SK-N-SH (cell line): ENCODE results near the gene C16orf96. TPM values are rescaled to one million over a fixed set of nuclear protein-coding genes. Genes with fewer than 3 reads are reported as not detected.

Source experiments
- CTCF ChIA-PET: fragments of 300-600, 350-600 bp; formaldehyde crosslinking; extraction: SDS; loops from one replicate; lab custom pipeline; 2021; lab: Yijun Ruan, JAX
- POLR2A ChIA-PET: fragments of 350-600 bp; sonication (Branson Sonifier 250); formaldehyde crosslinking; extraction: SDS; loops from one replicate; lab custom pipeline; 2020; ENCODE audit warnings: antibody characterized with exemption, inconsistent platforms; lab: Yijun Ruan, JAX
- DNase-seq: peaks from one replicate; pipeline ENCODE4 v3.0.0; 2012
- H2AFZ ChIP-seq: fragments of 200-600 bp; sonication (generic); 2 replicates; pipeline ENCODE4 v1.8.1; 2016; ENCODE audit warnings: antibody characterized with exemption, mild to moderate bottlenecking, low read depth
- H3F3A ChIP-seq: fragments of 200-600 bp; sonication (generic); replicated peaks from 2 replicates; pipeline ENCODE3; 2016; ENCODE audit warnings: antibody characterized with exemption, mild to moderate bottlenecking; ENCODE audit not compliant: insufficient read depth
- H3K27ac ChIP-seq, 2 experiments: fragments of 200-500 bp in 1 of 2; fragments of 200-600 bp in 1 of 2; sonication (Bioruptor generic) in 1 of 2; sonication (generic), shearing (Covaris generic) in 1 of 2; 2 replicates each; pipeline versions ENCODE4 v1.5.1 to v1.6.1; 2014 to 2016; ENCODE audit warnings: low read depth in 2 of 2, inconsistent platforms in 1 of 2, low read length in 1 of 2, mild to moderate bottlenecking in 1 of 2, mixed read lengths in 1 of 2
- H3K27me3 ChIP-seq: fragments of 200-600 bp; sonication (generic), shearing (Covaris generic); 2 replicates; pipeline ENCODE4 v1.6.1; 2016; ENCODE audit warnings: mixed run types; ENCODE audit not compliant: insufficient read depth
- H3K36me3 ChIP-seq, 2 experiments: fragments of 200-500 bp in 1 of 2; fragments of 200-600 bp in 1 of 2; sonication (Bioruptor generic) in 1 of 2; sonication (generic) in 1 of 2; replicated peaks in 1 of 2; 2 replicates each; pipeline versions ENCODE3 to v1.5.1; 2014 to 2016; ENCODE audit warnings: low read length in 1 of 2, mild to moderate bottlenecking in 1 of 2; ENCODE audit not compliant: insufficient read depth in 2 of 2, control insufficient read depth in 1 of 2
- H3K4me1 ChIP-seq, 2 experiments: fragments of 200-500 bp in 1 of 2; fragments of 200-600 bp in 1 of 2; sonication (Bioruptor generic) in 1 of 2; sonication (generic), shearing (Covaris generic) in 1 of 2; 2 replicates each; pipeline versions ENCODE4 v1.5.1 to v1.6.1; 2014 to 2016; ENCODE audit warnings: low read depth in 1 of 2, low read length in 1 of 2, mixed run types in 1 of 2; ENCODE audit not compliant: insufficient read depth in 2 of 2, control insufficient read depth in 1 of 2
- H3K4me2 ChIP-seq: fragments of 200-600 bp; sonication (generic), shearing (Covaris generic); 2 replicates; pipeline ENCODE4 v1.6.1; 2017; ENCODE audit warnings: mixed run types
- H3K4me3 ChIP-seq, 2 experiments: fragments of 200-500 bp in 1 of 2; fragments of 200-600 bp in 1 of 2; sonication (Bioruptor generic) in 1 of 2; sonication (generic), shearing (Covaris generic) in 1 of 2; 2 replicates each; pipeline versions ENCODE4 v1.5.1 to v1.8.1; 2014 to 2016; ENCODE audit warnings: low read depth in 2 of 2, inconsistent platforms in 1 of 2, low read length in 1 of 2, mild to moderate bottlenecking in 1 of 2, mixed read lengths in 1 of 2, moderate library complexity in 1 of 2
- H3K79me2 ChIP-seq: fragments of 200-600 bp; sonication (generic); 2 replicates; pipeline ENCODE4 v1.8.1; 2017; ENCODE audit warnings: mild to moderate bottlenecking; ENCODE audit not compliant: insufficient read depth
- H3K9ac ChIP-seq: fragments of 200-600 bp; sonication (generic); 2 replicates; pipeline ENCODE4 v1.6.1; 2017; ENCODE audit warnings: mixed run types
- H3K9me2 ChIP-seq: fragments of 200-600 bp; sonication (generic); 2 replicates; pipeline ENCODE4 v1.6.1; 2017; ENCODE audit warnings: mixed run types
- H3K9me3 ChIP-seq: fragments of 200-600 bp; sonication (generic); 2 replicates; pipeline ENCODE4 v1.6.1; 2017; ENCODE audit warnings: mixed run types, mild to moderate bottlenecking, moderate library complexity
- H4K20me1 ChIP-seq: fragments of 200-600 bp; sonication (generic); 2 replicates; pipeline ENCODE4 v1.6.1; 2017; ENCODE audit warnings: mild to moderate bottlenecking, mixed run types; ENCODE audit not compliant: insufficient read depth
- EP300 ChIP-seq, 2 experiments: IDR thresholded peaks; 2 replicates each; pipeline versions ENCODE4 v1.4.0 to v1.6.1; 2012; ENCODE audit warnings: borderline replicate concordance in 1 of 2, low read depth in 1 of 2, low read length in 1 of 2
- EZH2phosphoT487 ChIP-seq: fragments of 200-600 bp; sonication (generic); IDR thresholded peaks from 2 replicates; pipeline ENCODE4 v1.6.1; 2017; ENCODE audit warnings: low read depth, mixed run types, mild to moderate bottlenecking, antibody characterized with exemption, moderate library complexity, borderline replicate concordance
- FOSL2 ChIP-seq: IDR thresholded peaks from 2 replicates; pipeline ENCODE4 v1.4.0; 2012; ENCODE audit warnings: low read depth, mild to moderate bottlenecking, moderate library complexity, borderline replicate concordance
- GABPA ChIP-seq: IDR thresholded peaks from 2 replicates; pipeline ENCODE4 v1.4.0; 2012; ENCODE audit warnings: low read depth, mild to moderate bottlenecking
- GATA2 ChIP-seq: sonication (generic); formaldehyde crosslinking; IDR thresholded peaks from 2 replicates; pipeline ENCODE4 v1.5.0; 2020; ENCODE audit warnings: mild to moderate bottlenecking, missing genetic modification reagents
- MAX ChIP-seq: IDR thresholded peaks from 2 replicates; pipeline ENCODE4 v1.4.0; 2012; ENCODE audit warnings: low read depth
- MXI1 ChIP-seq: IDR thresholded peaks from 2 replicates; pipeline ENCODE4 v1.6.1; 2012; ENCODE audit warnings: mild to moderate bottlenecking, low read depth, low read length, improper control_type of control experiment
- PBX3 ChIP-seq: IDR thresholded peaks from 2 replicates; pipeline ENCODE4; 2012
- RCOR1 ChIP-seq: fragments of 150-350 bp; IDR thresholded peaks from 2 replicates; pipeline ENCODE4 v1.6.1; 2017; ENCODE audit warnings: antibody characterized with exemption, low read length
- RXRA ChIP-seq: IDR thresholded peaks from 2 replicates; pipeline ENCODE4 v1.4.0; 2012; ENCODE audit warnings: low read depth, mild to moderate bottlenecking, borderline replicate concordance
- SMC3 ChIP-seq: IDR thresholded peaks from 2 replicates; pipeline ENCODE4 v1.6.1; 2012; ENCODE audit warnings: low read depth, low read length, improper control_type of control experiment
- USF1 ChIP-seq: IDR thresholded peaks from 2 replicates; pipeline ENCODE4 v1.4.0; 2012; ENCODE audit warnings: low read depth, borderline replicate concordance
- ZBTB33 ChIP-seq: IDR thresholded peaks from 2 replicates; pipeline ENCODE4 v1.4.0; 2012; ENCODE audit warnings: low read depth, borderline replicate concordance
- WGBS: methylation state at CpG from one replicate; pipeline ENCODE4 v1.1.6; 2017; ENCODE audit warnings: low lambda C conversion rate; 5-methylcytosine and 5-hydroxymethylcytosine counted together
- polyA plus RNA-seq, 3 experiments: library from polyadenylated mRNA; depleted of rRNA; stranded (reverse); fragments of >200 nt; gene quantifications; 2 replicates each; pipeline ENCODE4 v1.2.3, GENCODE V29; 2012

The C16orf96 gene
- polyA plus RNA-seq, 1 of the 3 experiments (the other 2 are of a cell fraction): 0.05 TPM

DNA sequence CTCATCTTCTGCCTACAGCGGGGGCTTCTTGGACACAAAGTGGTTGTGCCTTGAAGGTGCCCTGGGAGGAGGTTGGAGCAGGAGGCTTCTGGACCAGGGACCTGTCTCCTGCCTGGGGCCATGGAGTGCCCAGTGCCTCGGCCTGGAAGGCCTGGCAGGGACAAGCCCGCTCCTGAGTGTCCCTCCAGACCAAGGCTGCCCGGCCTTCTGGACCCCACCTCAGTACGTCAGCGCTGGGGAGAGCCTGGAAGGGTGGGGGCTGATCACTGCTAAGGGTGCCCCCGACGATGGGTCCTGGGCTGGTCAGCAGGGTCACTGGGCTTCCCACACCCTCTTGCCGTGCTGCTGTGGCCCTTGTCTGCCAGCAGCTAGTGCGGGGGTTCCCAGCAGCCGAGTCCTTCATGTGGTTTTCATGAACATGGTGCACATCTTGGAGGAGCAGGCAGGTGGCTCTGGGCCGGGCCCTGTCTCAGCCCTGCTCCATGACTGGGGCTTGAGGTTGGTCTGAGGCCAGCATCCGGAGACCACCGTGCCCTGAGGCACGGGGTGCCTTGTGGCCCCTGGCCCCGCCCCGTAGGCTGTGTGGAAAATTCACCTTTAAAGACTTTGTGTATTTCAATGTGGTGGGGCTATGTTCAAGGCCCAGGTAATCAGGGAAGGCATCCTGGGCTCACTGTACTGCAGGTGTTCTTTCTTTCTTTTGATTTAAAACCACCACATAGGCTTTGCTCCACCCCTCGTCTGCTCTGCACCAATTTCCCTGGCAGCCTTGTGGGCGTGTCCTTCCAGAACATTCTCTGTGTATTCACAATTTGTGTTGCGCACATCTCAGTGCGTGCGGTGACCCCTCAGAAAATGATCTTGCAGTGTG, 90.9 kb downstream of the C16orf96 start:
- WGBS: 93% methylated on average over 7 of the region's 22 CpGs
- no peak for TF ChIP-seq RCOR1
- no peak for DNase-seq
- Histone ChIP-seq H3K79me2 (peaks cover 75% of the 10 kb centered on the region), H3K27me3 (no peaks in the 10 kb centered on the region), H4K20me1 (peaks cover 63% of the 10 kb centered on the region), H3K4me2 (no peak overlapping the region), H2AFZ (no peak overlapping the region), H3K4me1 (no peaks in the 10 kb centered on the region), H3K9ac (no peak overlapping the region), H3K9me2 (no peaks in the 10 kb centered on the region), H3K27ac (no peak overlapping the region), H3F3A (no peaks in the 10 kb centered on the region), H3K4me3 (no peak overlapping the region), H3K36me3 (peaks cover 9% of the 10 kb centered on the region in 2 experiments), H3K9me3 (no peaks in the 10 kb centered on the region)
- POLR2A ChIA-PET: no interaction called here
- CTCF ChIA-PET: interaction anchor here (0.6 kb wide), 1 partner anchor 10 kb away, joined by 3 read pairs; no protein-coding TSS in a partner anchor

DNA sequence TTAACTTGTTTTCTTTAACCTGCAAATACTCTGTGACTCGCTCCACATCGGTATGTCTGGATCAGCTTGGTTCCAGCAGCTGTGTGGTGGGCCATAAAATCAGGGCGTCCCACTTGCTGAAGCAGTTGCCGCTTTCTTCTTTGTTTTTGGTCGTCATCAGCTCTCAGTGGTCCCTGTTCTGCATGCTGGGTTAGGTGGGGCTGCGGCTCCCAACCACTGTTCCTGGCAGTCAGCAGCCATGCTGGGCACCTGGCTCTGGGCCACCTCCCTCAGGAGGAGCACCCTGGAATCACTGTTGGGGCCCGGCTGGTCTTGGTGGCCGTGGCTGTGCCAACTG, 91.5 kb downstream of the C16orf96 start:
- Histone ChIP-seq H2AFZ (no peak overlapping the region), H3K9me2 (no peaks in the 10 kb centered on the region), H3K79me2 (peaks cover 69% of the 10 kb centered on the region), H3K27ac (no peak overlapping the region), H3F3A (no peaks in the 10 kb centered on the region), H4K20me1 (peaks cover 59% of the 10 kb centered on the region), H3K9ac (no peak overlapping the region), H3K27me3 (no peaks in the 10 kb centered on the region), H3K9me3 (no peaks in the 10 kb centered on the region), H3K4me2 (no peak overlapping the region), H3K36me3 (peaks cover 10 to 15% of the 10 kb centered on the region in 2 experiments), H3K4me1 (no peaks in the 10 kb centered on the region), H3K4me3 (no peak overlapping the region)
- POLR2A ChIA-PET: no interaction called here
- DNase-seq: no peak
- 97% methylated on average over 8 of the region's 8 CpGs for WGBS
- CTCF ChIA-PET: interaction anchor here (0.6 kb wide), 1 partner anchor 11 kb away, joined by 3 read pairs; no protein-coding TSS in a partner anchor
- TF ChIP-seq MXI1: no peak
- no peak for TF ChIP-seq PBX3
- TF ChIP-seq RCOR1: no peak
- no peak for TF ChIP-seq GATA2 (CRISPR knock-in tag)
- TF ChIP-seq USF1: no peak
- no peak for TF ChIP-seq MAX
- TF ChIP-seq GABPA: no peak
- TF ChIP-seq EP300 (IDR thresholded peaks at IDR 0.05; ENCODE audit: borderline replicate concordance in 1 of 2, low read depth in 1 of 2, low read length in 1 of 2): no peak
- no peak for TF ChIP-seq FOSL2
- TF ChIP-seq EZH2phosphoT487: no peak
- TF ChIP-seq SMC3: no peak
- no peak for TF ChIP-seq RXRA
- no peak for TF ChIP-seq ZBTB33
